ELF-1 (cell line): ENCODE data around the gene SRSF7.

Experiments used
- DNase-seq: peaks from one replicate; pipeline ENCODE4 v3.0.0-alpha.2; 2016; ENCODE audit warnings: low read depth, low spot score

Gene SRSF7

GRCh38 chr2:38701542-38701941 is 49.6 kb downstream of the SRSF7 start:
- DNase-seq = no peak

GRCh38 chr2:38700881-38701458 is 50.2 kb downstream of the SRSF7 start:
- DNase-seq = no peak

GRCh38 chr2:38700113-38700785 is 50.9 kb downstream of the SRSF7 start:
- no peak for DNase-seq

- no peak for DNase-seq
Observed at GRCh38 chr2:38698467-38699003, 52.6 kb downstream of the SRSF7 start.

GRCh38 chr2:38697116-38697840 is 53.9 kb downstream of the SRSF7 start:
- DNase-seq = no peak
